A549 (cell line): ENCODE measurements around the gene AP3S2.

ENCODE experiments used
- RCOR1 ChIP-seq: fragments of 150-350 bp; IDR thresholded peaks from 2 replicates; pipeline ENCODE4 v1.6.1; 2014; ENCODE audit warnings: antibody characterized with exemption, low read length, low read depth
- RNF2 ChIP-seq: fragments of 200-600 bp; sonication (generic); IDR thresholded peaks from 2 replicates; pipeline ENCODE4 v1.6.1; 2016; ENCODE audit warnings: low read depth, mild to moderate bottlenecking, antibody characterized with exemption, moderate library complexity, borderline replicate concordance
- TF ChIP-seq, protein P1 (sequence below): fragments of >200 bp; sonication (Bioruptor Twin); formaldehyde crosslinking; IDR thresholded peaks from 3 replicates; pipeline ENCODE4 v1.5.1; 2016

DNA sequence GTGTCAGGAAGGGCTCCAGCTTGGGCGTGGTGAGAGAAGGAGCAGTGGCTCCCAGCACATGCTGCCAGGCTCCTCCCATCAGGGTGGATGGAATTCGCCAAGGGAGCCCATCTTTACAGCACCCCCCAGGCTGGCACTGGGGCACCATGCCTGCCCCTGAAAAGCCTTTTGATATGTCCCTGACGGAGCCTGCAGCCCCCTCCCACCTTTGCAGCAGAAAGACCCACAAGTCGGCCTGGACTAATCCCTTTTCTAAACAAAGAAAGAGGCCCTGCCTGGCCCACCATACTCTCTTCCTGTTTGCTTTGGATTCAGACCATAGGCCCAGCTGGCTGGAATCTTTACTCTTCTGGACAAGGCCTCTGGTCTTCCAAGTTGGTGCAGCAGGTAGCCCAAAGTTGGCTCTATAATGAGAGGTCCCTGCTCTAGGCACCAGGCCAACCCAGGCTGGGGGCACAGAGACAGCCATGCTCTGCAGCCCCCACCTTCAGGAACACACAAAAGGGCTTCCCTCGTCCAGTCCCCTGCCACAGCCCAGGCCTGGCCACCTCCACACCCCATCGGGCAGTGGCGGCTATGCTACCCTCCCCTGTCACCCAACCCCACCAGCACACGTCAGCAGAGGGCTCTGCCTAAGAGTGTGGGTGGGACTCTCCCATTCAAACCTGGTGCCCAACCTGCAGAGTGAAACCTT, 84.6 kb downstream of the AP3S2 start:
- TF ChIP-seq RCOR1 (no peak), RNF2 (no peak)
- TF ChIP-seq, protein P1, sequence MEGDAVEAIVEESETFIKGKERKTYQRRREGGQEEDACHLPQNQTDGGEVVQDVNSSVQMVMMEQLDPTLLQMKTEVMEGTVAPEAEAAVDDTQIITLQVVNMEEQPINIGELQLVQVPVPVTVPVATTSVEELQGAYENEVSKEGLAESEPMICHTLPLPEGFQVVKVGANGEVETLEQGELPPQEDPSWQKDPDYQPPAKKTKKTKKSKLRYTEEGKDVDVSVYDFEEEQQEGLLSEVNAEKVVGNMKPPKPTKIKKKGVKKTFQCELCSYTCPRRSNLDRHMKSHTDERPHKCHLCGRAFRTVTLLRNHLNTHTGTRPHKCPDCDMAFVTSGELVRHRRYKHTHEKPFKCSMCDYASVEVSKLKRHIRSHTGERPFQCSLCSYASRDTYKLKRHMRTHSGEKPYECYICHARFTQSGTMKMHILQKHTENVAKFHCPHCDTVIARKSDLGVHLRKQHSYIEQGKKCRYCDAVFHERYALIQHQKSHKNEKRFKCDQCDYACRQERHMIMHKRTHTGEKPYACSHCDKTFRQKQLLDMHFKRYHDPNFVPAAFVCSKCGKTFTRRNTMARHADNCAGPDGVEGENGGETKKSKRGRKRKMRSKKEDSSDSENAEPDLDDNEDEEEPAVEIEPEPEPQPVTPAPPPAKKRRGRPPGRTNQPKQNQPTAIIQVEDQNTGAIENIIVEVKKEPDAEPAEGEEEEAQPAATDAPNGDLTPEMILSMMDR: no peak
